GM06990 (cell line): Measurements from ENCODE around the gene LECT2.

Source experiments
- DNase-seq: peaks from one replicate; pipeline ENCODE4 v3.0.0-alpha.2; 2011; ENCODE audit not compliant: insufficient read length; ENCODE audit errors: extremely low read depth
- H3K27me3 ChIP-seq: replicated peaks from 2 replicates; pipeline ENCODE4 v1.6.0; 2011; ENCODE audit warnings: low read length; ENCODE audit not compliant: control insufficient read depth, insufficient read depth
- H3K36me3 ChIP-seq: 2 replicates; pipeline ENCODE4 v1.5.1; 2011; ENCODE audit warnings: low read length; ENCODE audit not compliant: control insufficient read depth, insufficient read depth
- H3K4me3 ChIP-seq: replicated peaks from 2 replicates; pipeline ENCODE4 v1.5.1; 2011; ENCODE audit warnings: low read depth, mild to moderate bottlenecking, control low read depth, low read length
- TF ChIP-seq, protein P1 (sequence below): IDR thresholded peaks from 2 replicates; pipeline ENCODE4 v1.5.1; 2011; ENCODE audit warnings: low read length, control low read depth, mild to moderate bottlenecking, inconsistent platforms; ENCODE audit not compliant: insufficient read depth, poor library complexity, severe bottlenecking

Gene LECT2

DNA sequence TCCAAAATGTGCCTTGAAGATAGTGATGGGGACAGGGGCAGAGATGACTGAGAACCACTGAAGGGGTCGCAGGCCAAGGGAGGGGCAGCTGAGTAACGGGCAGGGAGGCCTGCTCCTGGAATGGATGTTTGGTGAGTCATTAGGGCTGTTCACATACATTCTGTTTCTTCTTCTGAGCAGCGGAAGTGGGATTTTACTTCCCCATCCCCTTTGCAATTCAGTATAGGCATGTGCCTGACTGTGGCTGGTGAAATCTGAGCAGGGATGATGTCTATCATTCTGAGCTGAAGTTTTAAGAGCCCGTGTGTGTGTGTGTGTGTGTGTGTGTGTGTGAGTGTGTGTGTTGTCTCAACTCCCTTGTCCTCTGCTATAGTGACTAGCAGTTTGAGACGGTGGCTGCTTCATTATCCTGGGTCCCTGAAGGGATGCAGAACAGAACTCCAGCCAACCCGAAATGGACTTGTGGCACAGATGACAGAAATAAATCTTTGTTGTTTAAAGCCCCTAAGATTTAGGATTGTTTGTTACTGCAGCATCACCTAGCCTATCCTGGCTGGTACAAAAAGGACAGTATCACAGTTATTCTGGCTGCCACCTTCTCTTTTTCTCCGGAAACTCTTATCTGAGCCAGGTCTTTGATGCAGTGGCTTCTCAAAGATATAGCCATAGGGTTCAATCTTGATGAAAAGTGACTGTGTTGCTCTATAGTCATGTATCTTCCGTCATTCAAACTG lies 44.8 kb upstream of the LECT2 start:
- no peaks in the 10 kb centered on the region for H3K36me3 ChIP-seq
- no peak for DNase-seq
- H3K27me3 ChIP-seq, result peaks cover 2% of the 10 kb centered on the region
- TF ChIP-seq, protein P1, sequence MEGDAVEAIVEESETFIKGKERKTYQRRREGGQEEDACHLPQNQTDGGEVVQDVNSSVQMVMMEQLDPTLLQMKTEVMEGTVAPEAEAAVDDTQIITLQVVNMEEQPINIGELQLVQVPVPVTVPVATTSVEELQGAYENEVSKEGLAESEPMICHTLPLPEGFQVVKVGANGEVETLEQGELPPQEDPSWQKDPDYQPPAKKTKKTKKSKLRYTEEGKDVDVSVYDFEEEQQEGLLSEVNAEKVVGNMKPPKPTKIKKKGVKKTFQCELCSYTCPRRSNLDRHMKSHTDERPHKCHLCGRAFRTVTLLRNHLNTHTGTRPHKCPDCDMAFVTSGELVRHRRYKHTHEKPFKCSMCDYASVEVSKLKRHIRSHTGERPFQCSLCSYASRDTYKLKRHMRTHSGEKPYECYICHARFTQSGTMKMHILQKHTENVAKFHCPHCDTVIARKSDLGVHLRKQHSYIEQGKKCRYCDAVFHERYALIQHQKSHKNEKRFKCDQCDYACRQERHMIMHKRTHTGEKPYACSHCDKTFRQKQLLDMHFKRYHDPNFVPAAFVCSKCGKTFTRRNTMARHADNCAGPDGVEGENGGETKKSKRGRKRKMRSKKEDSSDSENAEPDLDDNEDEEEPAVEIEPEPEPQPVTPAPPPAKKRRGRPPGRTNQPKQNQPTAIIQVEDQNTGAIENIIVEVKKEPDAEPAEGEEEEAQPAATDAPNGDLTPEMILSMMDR, result no peak
- H3K4me3 ChIP-seq, result no peak overlapping the region

DNA sequence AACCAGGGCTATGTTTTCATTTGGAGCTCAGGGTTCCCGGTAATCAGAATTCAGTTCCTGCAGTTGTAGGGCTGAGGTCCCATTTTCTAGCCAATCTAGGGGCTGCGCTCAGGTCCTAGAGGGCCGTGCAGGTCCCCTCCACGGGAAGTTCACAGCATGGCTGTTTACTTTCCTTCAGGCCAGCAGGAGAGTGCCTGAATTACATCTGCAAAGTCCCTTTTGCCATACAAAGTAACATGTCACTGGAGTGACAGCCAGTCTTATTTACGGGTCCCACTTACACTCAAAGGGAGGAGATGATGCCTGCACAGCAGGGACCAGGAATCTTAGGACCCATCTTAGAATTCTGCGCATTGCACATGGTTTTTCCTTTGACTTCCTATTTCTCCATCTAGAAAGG lies 44.1 kb upstream of the LECT2 start:
- Histone ChIP-seq H3K27me3 (peaks cover 2% of the 10 kb centered on the region), H3K4me3 (no peak overlapping the region), H3K36me3 (no peaks in the 10 kb centered on the region)
- TF ChIP-seq, protein P1, result no peak
- DNase-seq, result no peak

DNA sequence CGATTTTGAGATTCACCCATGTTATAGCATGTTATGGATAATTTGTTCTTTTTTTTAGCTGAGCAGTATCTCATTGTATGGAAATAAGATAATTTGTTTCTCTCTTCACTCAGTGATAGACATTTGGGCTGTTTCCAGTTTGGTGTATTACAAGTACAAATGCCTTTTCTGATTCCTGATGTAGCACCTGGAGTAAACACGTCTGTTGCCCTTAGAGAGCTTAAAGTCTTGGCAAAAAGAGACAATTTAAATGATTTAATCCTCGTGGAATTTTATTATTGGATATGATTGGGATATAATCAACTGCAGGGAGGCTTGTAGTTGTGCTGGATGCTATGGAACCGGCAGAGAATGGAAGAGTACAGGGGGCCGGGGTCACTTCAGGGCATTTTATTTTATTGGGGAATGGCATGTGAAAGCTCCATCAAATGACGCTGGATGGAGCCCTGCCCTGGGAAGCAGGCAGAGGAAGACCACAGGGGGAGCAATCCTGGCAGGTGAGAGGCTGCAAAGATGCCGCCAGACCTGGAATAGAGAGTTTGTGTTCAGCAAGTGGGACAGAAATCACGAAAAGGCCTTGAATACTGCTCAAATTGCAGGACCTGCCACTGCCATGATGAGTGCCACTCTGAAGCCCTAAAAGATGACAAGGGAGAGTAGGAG lies 43.0 kb upstream of the LECT2 start:
- H3K27me3 ChIP-seq, result peaks cover 2% of the 10 kb centered on the region
- TF ChIP-seq, protein P1, result no peak
- H3K36me3 ChIP-seq, result no peaks in the 10 kb centered on the region
- no peak for DNase-seq
- H3K4me3 ChIP-seq, result no peak overlapping the region

DNA sequence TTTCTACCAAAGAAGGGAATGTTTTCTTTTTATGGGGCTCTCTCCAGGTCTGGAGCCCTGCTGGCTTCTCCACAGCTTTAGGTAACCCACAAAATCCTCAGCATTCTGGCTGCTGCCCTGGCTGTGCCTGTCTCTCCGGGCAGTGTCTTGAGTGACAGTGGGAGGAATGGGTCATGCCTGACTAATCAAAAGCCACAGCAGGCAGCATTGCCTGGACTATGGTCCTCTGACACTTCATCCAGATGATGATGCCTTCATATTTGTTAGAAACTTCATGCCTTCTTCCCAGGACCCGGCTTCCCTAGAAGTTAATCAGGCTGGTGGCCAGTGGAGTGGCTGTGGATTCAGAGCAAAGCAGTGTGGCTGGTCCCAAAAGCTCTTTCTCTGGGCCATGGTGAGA lies 41.8 kb upstream of the LECT2 start:
- no peak for DNase-seq
- TF ChIP-seq, protein P1, result no peak
- no peak overlapping the region for H3K4me3 ChIP-seq
- no peaks in the 10 kb centered on the region for H3K36me3 ChIP-seq
- peaks cover 2% of the 10 kb centered on the region for H3K27me3 ChIP-seq

DNA sequence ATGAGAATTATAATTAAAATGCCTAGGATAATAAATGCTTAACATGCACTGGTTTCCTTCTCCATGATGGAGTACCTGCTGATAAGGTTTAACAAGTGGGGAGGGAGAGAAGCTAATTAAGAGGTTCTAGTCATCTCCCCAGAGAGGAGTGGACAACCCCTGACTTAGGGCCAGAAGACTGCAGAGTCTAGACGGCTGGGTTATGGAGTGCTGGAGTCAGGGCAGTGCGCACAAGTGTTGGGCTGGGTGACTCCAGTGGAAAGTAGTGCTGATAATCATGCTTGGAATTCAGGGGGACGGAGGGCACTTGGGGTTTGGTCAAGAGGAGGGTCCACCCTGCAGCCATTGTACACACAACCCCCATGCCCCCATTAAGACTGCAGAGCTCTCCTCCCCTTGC lies 41.2 kb upstream of the LECT2 start:
- Histone ChIP-seq H3K27me3 (peaks cover 1% of the 10 kb centered on the region; the same call in 1 of the 2 replicates), H3K4me3 (no peak overlapping the region), H3K36me3 (no peaks in the 10 kb centered on the region)
- TF ChIP-seq, protein P1, result no peak
- no peak for DNase-seq
